Middle frontal gyrus (tissue), 1 donor: Measurements from ENCODE around the gene BEGAIN.
"Not testable (repeated sequence)": the region's sequence is repeated elsewhere in the genome, so short reads cannot be mapped to it uniquely, and the experiment has no call there.

Source experiments
- DNase-seq: peaks from one replicate; pipeline ENCODE4 v3.0.0-alpha.2; 2015; ENCODE audit warnings: low spot score; ENCODE audit errors: extremely low spot score

The BEGAIN gene

GRCh38 chr14:100524233-100524932 lies 62.8 kb downstream of the BEGAIN start:
- DNase-seq = no peak

GRCh38 chr14:100523843-100524169 lies 63.4 kb downstream of the BEGAIN start:
- no peak for DNase-seq

GRCh38 chr14:100523131-100523842 lies 63.9 kb downstream of the BEGAIN start:
- DNase-seq = no peak

GRCh38 chr14:100522616-100523099 lies 64.6 kb downstream of the BEGAIN start:
- DNase-seq = no peak

- not testable (repeated sequence) for DNase-seq
These were observed 81.2 kb downstream of the BEGAIN start for GRCh38 chr14:100506053-100506452.

GRCh38 chr14:100504372-100505078 lies 82.7 kb downstream of the BEGAIN start:
- DNase-seq = no peak

- no peak for DNase-seq
These were observed 84.0 kb downstream of the BEGAIN start for GRCh38 chr14:100503251-100503650.

- DNase-seq = no peak
These were observed 84.5 kb downstream of the BEGAIN start for GRCh38 chr14:100502622-100503220.

GRCh38 chr14:100500128-100500527 lies 87.1 kb downstream of the BEGAIN start:
- no peak for DNase-seq

GRCh38 chr14:100498068-100498467 lies 89.1 kb downstream of the BEGAIN start:
- DNase-seq = no peak

- DNase-seq = no peak
These were observed 91.3 kb downstream of the BEGAIN start for GRCh38 chr14:100495917-100496316.

- DNase-seq = no peak
These were observed 92.6 kb downstream of the BEGAIN start for GRCh38 chr14:100494645-100495044.

GRCh38 chr14:100490252-100490651 lies 97.0 kb downstream of the BEGAIN start:
- DNase-seq = no peak

GRCh38 chr14:100488057-100488456 lies 99.2 kb downstream of the BEGAIN start:
- DNase-seq = no peak

- DNase-seq = no peak
These were observed 99.9 kb downstream of the BEGAIN start for GRCh38 chr14:100487304-100487703.
